Gastrocnemius medialis (tissue), 4 donors: ENCODE data around the gene MAP3K20. TPM values are rescaled to one million over a fixed set of nuclear protein-coding genes. Genes with fewer than 3 reads are reported as not detected.
"Not testable (repeated sequence)": the region's sequence is repeated elsewhere in the genome, so short reads cannot be mapped to it uniquely, and the experiment has no call there.

Experiments used
- ATAC-seq, 2 donors: fragments of 150-250 bp; one replicate each; pipeline ENCODE4 v1.9.1; 2016
- DNase-seq, 2 donors: peaks; one replicate each; pipeline ENCODE4 v3.0.0-alpha.2; 2019
- H3K27ac ChIP-seq, 4 donors: fragments of 200-600 bp; sonication (generic); 1 replicate in 1 of 4; 2 replicates in 3 of 4; pipeline ENCODE4 v1.5.1; 2016 to 2018; ENCODE audit warnings: mild to moderate bottlenecking in 2 of 4, moderate library complexity in 1 of 4
- H3K27me3 ChIP-seq, 3 donors: fragments of 200-600 bp; sonication (generic) in 2 of 3; 1 replicate in 1 of 3; 2 replicates in 2 of 3; pipeline versions ENCODE4 v1.5.1 to v1.6.0; 2016 to 2019; ENCODE audit warnings: mild to moderate bottlenecking in 1 of 3, moderate library complexity in 1 of 3
- H3K36me3 ChIP-seq, 2 donors: fragments of 200-600 bp; sonication (generic) in 1 of 2; one replicate each; pipeline ENCODE4 v1.5.1; 2017 to 2018
- H3K4me1 ChIP-seq, 2 donors: fragments of 200-600 bp; sonication (generic) in 1 of 2; one replicate each; pipeline ENCODE4 v1.5.1; 2016 to 2017; ENCODE audit warnings: mild to moderate bottlenecking in 2 of 2
- H3K4me3 ChIP-seq, 4 donors: fragments of 200-600 bp; sonication (generic) in 3 of 4; 1 replicate in 1 of 4; 2 replicates in 3 of 4; pipeline ENCODE4 v1.5.1; 2016 to 2019; ENCODE audit warnings: mild to moderate bottlenecking in 2 of 4
- H3K9me3 ChIP-seq, 3 donors: fragments of 200-600 bp; sonication (generic) in 2 of 3; 1 replicate in 1 of 3; 2 replicates in 2 of 3; pipeline ENCODE4 v1.5.1; 2016 to 2019
- CTCF ChIP-seq, 5 experiments: fragments of 450-650 bp in 3 of 5; fragments of 200-600 bp in 2 of 5; sonication (generic) in 2 of 5; IDR thresholded peaks in 4 of 5; conservative IDR thresholded peaks in 1 of 5; 1 replicate in 4 of 5; 2 replicates in 1 of 5; pipeline ENCODE4 v1.5.1; 2016 to 2019; ENCODE audit warnings: antibody characterized with exemption in 5 of 5, mild to moderate bottlenecking in 3 of 5, moderate library complexity in 3 of 5
- POLR2A ChIP-seq, 2 donors: fragments of 450-650 bp; IDR thresholded peaks; one replicate each; pipeline ENCODE4 v1.6.1; 2017; ENCODE audit warnings: antibody characterized with exemption in 2 of 2, mild to moderate bottlenecking in 2 of 2, moderate library complexity in 2 of 2
- in situ Hi-C, 4 donors: fragments of 200-750 bp; cut with MboI; loops; one replicate each; pipeline versions ENCODE4 v1.15.0 to v1.8.0; 2017; ENCODE audit warnings: low sequenced_read_pairs in 4 of 4
- intact Hi-C: fragments of 100-400 bp; cut with DNase I; formaldehyde crosslinking; loops from one replicate; pipeline ENCODE4 v1.15.1; 2023; ENCODE audit warnings: low total_unique reads
- total RNA-seq, 4 donors: library from RNA; depleted of rRNA; stranded (reverse); fragments of >200 nt; gene quantifications; one replicate each; pipeline versions ENCODE4 v1.1.0 to v1.2.3, GENCODE V29; 2016

The MAP3K20 gene
- total RNA-seq, 4 donors from 2014 or later: 225 to 517 (median 280) TPM

GRCh38 chr2:173205375-173205774 lies 129.7 kb downstream of the MAP3K20 start:
- H3K4me1 ChIP-seq: peaks cover 58 to 79% of the 10 kb centered on the region in 2 donors
- in situ Hi-C loops: loop anchor here in 2 of 4 donors (25.0 kb wide), 2 partner anchors 393 to 807 kb away; no protein-coding TSS in a partner anchor
- peak overlapping the region; percentile 83 to 91 (median 88) for H3K27ac ChIP-seq

GRCh38 chr2:173207124-173207523 lies 131.5 kb downstream of the MAP3K20 start:
- in situ Hi-C loops: loop anchor here in 2 of 4 donors (25.0 kb wide), 2 partner anchors 395 to 805 kb away; no protein-coding TSS in a partner anchor
- Histone ChIP-seq H3K27ac (peak overlapping the region; percentile 83 to 91 (median 88)), H3K4me1 (peaks cover 53 to 81% of the 10 kb centered on the region in 2 donors)
- DNase-seq: peak in 1 of 2 donors; percentile 65
- H3K27me3 ChIP-seq, intact Hi-C loops, H3K4me3 ChIP-seq, H3K9me3 ChIP-seq, H3K36me3 ChIP-seq, ATAC-seq: not testable (repeated sequence)

More at GRCh38 chr2:173205375-173205774, 129.7 kb downstream of the MAP3K20 start:
- intact Hi-C loops: no loop called here
- no peaks in the 10 kb centered on the region for H3K27me3 ChIP-seq
- H3K9me3 ChIP-seq: no peaks in the 10 kb centered on the region
- H3K36me3 ChIP-seq: peaks cover 0 to 6% of the 10 kb centered on the region in 2 donors
- peak; percentile 96 to 97 for ATAC-seq
- no peak overlapping the region for H3K4me3 ChIP-seq
- peak; percentile 92 to 96 for DNase-seq
- TF ChIP-seq CTCF (IDR thresholded peaks at IDR 0.05 in 4 of 5, conservative IDR thresholded peaks at IDR 0.05 in 1 of 5): no peak
- TF ChIP-seq POLR2A (IDR thresholded peaks at IDR 0.05): no peak

- H3K9me3 ChIP-seq: no peaks in the 10 kb centered on the region
- peak overlapping the region; percentile 83 to 91 (median 88) for H3K27ac ChIP-seq
- H3K36me3 ChIP-seq: peaks cover 0 to 4% of the 10 kb centered on the region in 2 donors
- no peaks in the 10 kb centered on the region for H3K27me3 ChIP-seq
- in situ Hi-C loops: loop anchor here (5.0 to 25.0 kb wide), 6 partner anchors 133 to 802 kb away; partner anchors contain the start of gene MAP3K20 (in 2 of the 4)
- DNase-seq (peak; percentile 88 to 91), ATAC-seq (peak; percentile 83 to 88)
- intact Hi-C loops: loop anchor here (1.0 to 10.0 kb wide), 4 partner anchors 119 to 824 kb away; partner anchors contain the start of gene MAP3K20
- peaks cover 59 to 84% of the 10 kb centered on the region in 2 donors for H3K4me1 ChIP-seq
- H3K4me3 ChIP-seq: no peak overlapping the region
- TF ChIP-seq POLR2A (IDR thresholded peaks at IDR 0.05) (peak in 1 of 2 donors; percentile 24), CTCF (IDR thresholded peaks at IDR 0.05 in 4 of 5, conservative IDR thresholded peaks at IDR 0.05 in 1 of 5) (peak; percentile 83 to 96 (median 86))
These were observed 134.9 kb downstream of the MAP3K20 start for GRCh38 chr2:173210270-173211196.

- H3K36me3 ChIP-seq: peaks cover 0 to 3% of the 10 kb centered on the region in 2 donors
- DNase-seq (no peak), ATAC-seq (peak; percentile 62 to 66)
- no peak for TF ChIP-seq CTCF (IDR thresholded peaks at IDR 0.05 in 4 of 5, conservative IDR thresholded peaks at IDR 0.05 in 1 of 5)
- TF ChIP-seq POLR2A (IDR thresholded peaks at IDR 0.05): peak in 1 of 2 donors; percentile 68
- in situ Hi-C loops (loop anchor here (5.0 to 25.0 kb wide), 6 partner anchors 136 to 799 kb away; partner anchors contain the start of gene MAP3K20 (in 2 of the 4)), intact Hi-C loops (loop anchor here (10.0 kb wide), 1 partner anchor 822 kb away; no protein-coding TSS in a partner anchor)
- no peak overlapping the region for H3K4me3 ChIP-seq
- H3K27me3 ChIP-seq: no peaks in the 10 kb centered on the region
- H3K27ac ChIP-seq: peak overlapping the region; percentile 83 to 91 (median 88)
- H3K4me1 ChIP-seq: peaks cover 52 to 68% of the 10 kb centered on the region in 2 donors
- no peaks in the 10 kb centered on the region for H3K9me3 ChIP-seq
These were observed 137.5 kb downstream of the MAP3K20 start for GRCh38 chr2:173213181-173213580.
